ENCODE measurements around the gene PRL. TPM values are rescaled to one million over a fixed set of nuclear protein-coding genes. Genes with fewer than 3 reads are reported as not detected.

PRL gene
- total RNA-seq, 1 donor, result not detected

DNA sequence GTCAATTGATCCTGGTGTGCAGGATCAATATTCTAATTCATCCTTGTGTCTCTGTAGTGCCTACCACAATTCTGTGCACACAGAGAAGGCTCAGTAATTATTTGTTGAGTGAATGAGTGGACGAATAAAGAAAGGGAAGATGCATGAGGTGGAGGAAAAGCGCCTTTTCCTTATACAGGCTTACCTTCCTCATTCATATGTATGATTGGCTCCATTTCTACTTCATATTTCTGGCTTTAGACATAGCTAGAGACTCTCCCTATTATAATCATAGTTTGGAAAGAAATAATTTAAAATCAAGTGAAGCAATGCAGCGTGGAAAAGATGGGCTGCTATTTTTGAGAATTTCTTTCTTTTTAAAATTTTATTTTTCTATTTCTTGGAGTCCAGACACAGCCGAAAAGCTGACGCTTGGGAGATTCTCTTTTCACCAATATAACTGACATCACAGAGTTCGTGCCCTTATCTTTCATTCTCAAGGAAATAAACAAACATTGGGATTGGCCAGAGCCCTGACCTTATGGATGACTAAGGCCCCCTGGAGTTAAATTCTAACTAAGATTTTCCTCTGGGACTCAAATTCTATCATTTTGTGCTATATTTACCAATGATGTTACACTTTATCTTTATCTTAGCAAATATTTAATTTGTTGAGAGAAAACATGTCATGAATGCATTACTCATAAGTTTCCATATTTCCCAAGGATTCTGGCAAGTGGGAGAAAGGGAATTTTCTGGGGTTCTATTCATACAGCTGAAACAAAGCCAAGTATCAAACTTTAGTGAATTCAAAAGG is 48.1 kb downstream of the PRL start:
- no peaks in the 10 kb centered on the region for H4K20me1 ChIP-seq (ENCODE audit: insufficient read depth, low read length)
- peak; percentile 86 for DNase-seq (ENCODE audit: insufficient read length, low spot score, missing footprints)
- H3K4me2 ChIP-seq (ENCODE audit: insufficient read depth, low read length), result peak overlapping the region; percentile 67
- H3K4me3 ChIP-seq (ENCODE audit: insufficient read depth, low read length), result no peak overlapping the region
- H3K79me2 ChIP-seq (ENCODE audit: insufficient read depth, low read length), result no peaks in the 10 kb centered on the region
- TF ChIP-seq, protein P1, sequence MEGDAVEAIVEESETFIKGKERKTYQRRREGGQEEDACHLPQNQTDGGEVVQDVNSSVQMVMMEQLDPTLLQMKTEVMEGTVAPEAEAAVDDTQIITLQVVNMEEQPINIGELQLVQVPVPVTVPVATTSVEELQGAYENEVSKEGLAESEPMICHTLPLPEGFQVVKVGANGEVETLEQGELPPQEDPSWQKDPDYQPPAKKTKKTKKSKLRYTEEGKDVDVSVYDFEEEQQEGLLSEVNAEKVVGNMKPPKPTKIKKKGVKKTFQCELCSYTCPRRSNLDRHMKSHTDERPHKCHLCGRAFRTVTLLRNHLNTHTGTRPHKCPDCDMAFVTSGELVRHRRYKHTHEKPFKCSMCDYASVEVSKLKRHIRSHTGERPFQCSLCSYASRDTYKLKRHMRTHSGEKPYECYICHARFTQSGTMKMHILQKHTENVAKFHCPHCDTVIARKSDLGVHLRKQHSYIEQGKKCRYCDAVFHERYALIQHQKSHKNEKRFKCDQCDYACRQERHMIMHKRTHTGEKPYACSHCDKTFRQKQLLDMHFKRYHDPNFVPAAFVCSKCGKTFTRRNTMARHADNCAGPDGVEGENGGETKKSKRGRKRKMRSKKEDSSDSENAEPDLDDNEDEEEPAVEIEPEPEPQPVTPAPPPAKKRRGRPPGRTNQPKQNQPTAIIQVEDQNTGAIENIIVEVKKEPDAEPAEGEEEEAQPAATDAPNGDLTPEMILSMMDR (IDR thresholded peaks at IDR 0.05; ENCODE audit: extremely low read depth, low read depth, low read length), result no peak
- no peaks in the 10 kb centered on the region for H3K9me3 ChIP-seq (ENCODE audit: low read depth, low read length)
- H3K27me3 ChIP-seq (ENCODE audit: insufficient read depth, low read length), result no peaks in the 10 kb centered on the region
- peak overlapping the region; percentile 87 for H3K27ac ChIP-seq (ENCODE audit: low read depth, low read length)
- no peaks in the 10 kb centered on the region for H3K36me3 ChIP-seq (ENCODE audit: insufficient read depth, low read length)
- H3K4me1 ChIP-seq (ENCODE audit: insufficient read depth, low read length), result peaks cover 39% of the 10 kb centered on the region
- no peak overlapping the region for H2AFZ ChIP-seq (ENCODE audit: low read length)

GRCh38 chr6:22247916-22248482 is 48.8 kb downstream of the PRL start:
- no peaks in the 10 kb centered on the region for H3K36me3 ChIP-seq (ENCODE audit: insufficient read depth, low read length)
- TF ChIP-seq, protein P1 (IDR thresholded peaks at IDR 0.05; ENCODE audit: extremely low read depth, low read depth, low read length), result no peak
- H3K9me3 ChIP-seq (ENCODE audit: low read depth, low read length), result no peaks in the 10 kb centered on the region
- DNase-seq (ENCODE audit: insufficient read length, low spot score, missing footprints), result no peak
- H3K27me3 ChIP-seq (ENCODE audit: insufficient read depth, low read length), result no peaks in the 10 kb centered on the region
- H3K4me2 ChIP-seq (ENCODE audit: insufficient read depth, low read length), result peak overlapping the region; percentile 67
- peak overlapping the region; percentile 52 for H2AFZ ChIP-seq (ENCODE audit: low read length)
- H4K20me1 ChIP-seq (ENCODE audit: insufficient read depth, low read length), result no peaks in the 10 kb centered on the region
- H3K4me3 ChIP-seq (ENCODE audit: insufficient read depth, low read length), result no peak overlapping the region
- peak overlapping the region; percentile 87 for H3K27ac ChIP-seq (ENCODE audit: low read depth, low read length)
- H3K4me1 ChIP-seq (ENCODE audit: insufficient read depth, low read length), result peaks cover 39% of the 10 kb centered on the region
- H3K79me2 ChIP-seq (ENCODE audit: insufficient read depth, low read length), result no peaks in the 10 kb centered on the region

- H2AFZ ChIP-seq (ENCODE audit: low read length), result no peak overlapping the region
- no peaks in the 10 kb centered on the region for H3K36me3 ChIP-seq (ENCODE audit: insufficient read depth, low read length)
- TF ChIP-seq, protein P1 (IDR thresholded peaks at IDR 0.05; ENCODE audit: extremely low read depth, low read depth, low read length), result no peak
- no peak overlapping the region for H3K27ac ChIP-seq (ENCODE audit: low read depth, low read length)
- H3K4me2 ChIP-seq (ENCODE audit: insufficient read depth, low read length), result no peak overlapping the region
- no peaks in the 10 kb centered on the region for H3K27me3 ChIP-seq (ENCODE audit: insufficient read depth, low read length)
- no peaks in the 10 kb centered on the region for H4K20me1 ChIP-seq (ENCODE audit: insufficient read depth, low read length)
- no peaks in the 10 kb centered on the region for H3K9me3 ChIP-seq (ENCODE audit: low read depth, low read length)
- H3K4me1 ChIP-seq (ENCODE audit: insufficient read depth, low read length), result peaks cover 13% of the 10 kb centered on the region
- H3K4me3 ChIP-seq (ENCODE audit: insufficient read depth, low read length), result no peak overlapping the region
- H3K79me2 ChIP-seq (ENCODE audit: insufficient read depth, low read length), result no peaks in the 10 kb centered on the region
- no peak for DNase-seq (ENCODE audit: insufficient read length, low spot score, missing footprints)
Observed at GRCh38 chr6:22240025-22240424, 56.8 kb downstream of the PRL start.

- peaks cover 13% of the 10 kb centered on the region for H3K4me1 ChIP-seq (ENCODE audit: insufficient read depth, low read length)
- no peaks in the 10 kb centered on the region for H3K79me2 ChIP-seq (ENCODE audit: insufficient read depth, low read length)
- DNase-seq (ENCODE audit: insufficient read length, low spot score, missing footprints), result no peak
- no peak overlapping the region for H3K27ac ChIP-seq (ENCODE audit: low read depth, low read length)
- H3K36me3 ChIP-seq (ENCODE audit: insufficient read depth, low read length), result no peaks in the 10 kb centered on the region
- H3K4me3 ChIP-seq (ENCODE audit: insufficient read depth, low read length), result no peak overlapping the region
- no peaks in the 10 kb centered on the region for H4K20me1 ChIP-seq (ENCODE audit: insufficient read depth, low read length)
- H2AFZ ChIP-seq (ENCODE audit: low read length), result no peak overlapping the region
- TF ChIP-seq, protein P1 (IDR thresholded peaks at IDR 0.05; ENCODE audit: extremely low read depth, low read depth, low read length), result no peak
- H3K4me2 ChIP-seq (ENCODE audit: insufficient read depth, low read length), result no peak overlapping the region
- H3K27me3 ChIP-seq (ENCODE audit: insufficient read depth, low read length), result no peaks in the 10 kb centered on the region
- no peaks in the 10 kb centered on the region for H3K9me3 ChIP-seq (ENCODE audit: low read depth, low read length)
Observed at GRCh38 chr6:22239261-22239921, 57.4 kb downstream of the PRL start.

Data from osteoblast (primary cell).